ENCODE data around the gene TBC1D22A. TPM values are rescaled to one million over a fixed set of nuclear protein-coding genes. Genes with fewer than 3 reads are reported as not detected.

The TBC1D22A gene
- total and polyA plus RNA-seq, 10 of the 15 experiments (the other 5 are each of a cell fraction or from before 2014, with no cell fraction given), result 0.63 to 44.7 (median 27.4) TPM

GRCh38 chr22:47094861-47095330, 332.4 kb downstream of the TBC1D22A start:
- in situ Hi-C loops (cut with MboI), result no loop called here
- H3K4me1 ChIP-seq (ENCODE audit: control insufficient read depth, insufficient read depth, low read length), result no peaks in the 10 kb centered on the region
- H3K4me2 ChIP-seq (ENCODE audit: control insufficient read depth, insufficient read depth), result no peak overlapping the region
- intact Hi-C loops (cut with micrococcal nuclease; ENCODE audit: unreplicated experiment), result no loop called here
- H3K4me3 ChIP-seq, result no peak overlapping the region
- no peaks in the 10 kb centered on the region; a peak in 2 of 4 replicates for H3K36me3 ChIP-seq (ENCODE audit: control insufficient read depth in 2 of 2, insufficient read depth in 2 of 2, low read length in 1 of 2)
- peaks cover 7% of the 10 kb centered on the region; the same call in 2 of the 3 replicates for H3K9me3 ChIP-seq (replicated peaks; ENCODE audit: control insufficient read depth, insufficient read depth, low read length)
- CTCF ChIA-PET, result no interaction called here
- POLR2A ChIA-PET, result no interaction called here
- SMC1A ChIA-PET (ENCODE audit: uncharacterized antibody, unreplicated experiment), result no interaction called here
- H3K27ac ChIP-seq (ENCODE audit: control insufficient read depth, insufficient read depth), result no peak overlapping the region
- H4K20me1 ChIP-seq (ENCODE audit: control insufficient read depth, insufficient read depth), result no peaks in the 10 kb centered on the region
- DNase-seq (ENCODE audit: low read depth, low spot score), result no peak
- BruUV-seq (replicated peaks), result no TSS peak
- FAIRE-seq, result no peak
- H2AFZ ChIP-seq (ENCODE audit: control insufficient read depth, low read depth, low read length), result no peak overlapping the region
- H3K9ac ChIP-seq (ENCODE audit: control insufficient read depth, insufficient read depth, low read length), result no peak overlapping the region
- H3K27me3 ChIP-seq (replicated peaks in 1 of 2; ENCODE audit: control insufficient read depth in 2 of 2, insufficient read depth in 2 of 2, low read length in 1 of 2), result no peaks in the 10 kb centered on the region
- no peaks in the 10 kb centered on the region for H3K79me2 ChIP-seq (ENCODE audit: control insufficient read depth, insufficient read depth, low read length)
- TF ChIP-seq BRCA1 (IDR thresholded peaks at IDR 0.05; ENCODE audit: low read depth, low read length) (no peak), RUNX3 (IDR thresholded peaks at IDR 0.05; ENCODE audit: low read length) (peak; percentile 54), TCF12 (IDR thresholded peaks at IDR 0.05; ENCODE audit: low read depth, low read length) (no peak), FOXK2 (IDR thresholded peaks at IDR 0.05) (no peak)
- RAD21 ChIA-PET (ENCODE audit: unreplicated experiment), result no interaction called here
- WGBS (ENCODE audit: insufficient coverage, insufficient replicate concordance, low lambda C conversion rate, missing lambda C conversion rate), result 38% methylated on average over 8 of the region's 8 CpGs
- ATAC-seq, result no peak

- H3K9ac ChIP-seq (ENCODE audit: control insufficient read depth, insufficient read depth, low read length), result no peak overlapping the region
- in situ Hi-C loops (cut with MboI), result no loop called here
- no peak overlapping the region for H3K4me3 ChIP-seq
- no peaks in the 10 kb centered on the region for H3K79me2 ChIP-seq (ENCODE audit: control insufficient read depth, insufficient read depth, low read length)
- no peaks in the 10 kb centered on the region; a peak in 2 of 4 replicates for H3K36me3 ChIP-seq (ENCODE audit: control insufficient read depth in 2 of 2, insufficient read depth in 2 of 2, low read length in 1 of 2)
- H3K27ac ChIP-seq (ENCODE audit: control insufficient read depth, insufficient read depth), result no peak overlapping the region
- H3K9me3 ChIP-seq (replicated peaks; ENCODE audit: control insufficient read depth, insufficient read depth, low read length), result peaks cover 7% of the 10 kb centered on the region; the same call in 2 of the 3 replicates
- no peak for FAIRE-seq
- no peak for DNase-seq (ENCODE audit: low read depth, low spot score)
- no peak overlapping the region for H3K4me2 ChIP-seq (ENCODE audit: control insufficient read depth, insufficient read depth)
- ATAC-seq, result no peak
- no peaks in the 10 kb centered on the region for H4K20me1 ChIP-seq (ENCODE audit: control insufficient read depth, insufficient read depth)
- no peaks in the 10 kb centered on the region for H3K27me3 ChIP-seq (replicated peaks in 1 of 2; ENCODE audit: control insufficient read depth in 2 of 2, insufficient read depth in 2 of 2, low read length in 1 of 2)
- SMC1A ChIA-PET (ENCODE audit: uncharacterized antibody, unreplicated experiment), result no interaction called here
- H2AFZ ChIP-seq (ENCODE audit: control insufficient read depth, low read depth, low read length), result no peak overlapping the region
- WGBS (ENCODE audit: insufficient coverage, insufficient replicate concordance, low lambda C conversion rate, missing lambda C conversion rate), result 42% methylated on average over 5 of the region's 5 CpGs
- POLR2A ChIA-PET, result no interaction called here
- peak; percentile 30; the same call in 1 of the 2 replicates for TF ChIP-seq JUNB (IDR thresholded peaks at IDR 0.05)
- TF ChIP-seq ESRRA (IDR thresholded peaks at IDR 0.05; ENCODE audit: low read length), result no peak
- CTCF ChIA-PET, result no interaction called here
- intact Hi-C loops (cut with micrococcal nuclease; ENCODE audit: unreplicated experiment), result no loop called here
- RAD21 ChIA-PET (ENCODE audit: unreplicated experiment), result no interaction called here
- BruUV-seq (replicated peaks), result no TSS peak
- H3K4me1 ChIP-seq (ENCODE audit: control insufficient read depth, insufficient read depth, low read length), result no peaks in the 10 kb centered on the region
These were observed 333.1 kb downstream of the TBC1D22A start for GRCh38 chr22:47095395-47096122.

Data from GM12878 (cell line).